COLO829 (cell line): ENCODE results near the gene CFAP77.

Experiments used
- DNase-seq: peaks from one replicate; pipeline ENCODE4 v3.0.0; 2012; ENCODE audit warnings: low spot score

CFAP77 gene

GRCh38 chr9:132408521-132408920 is 1.5 kb upstream of the CFAP77 start:
- DNase-seq = no peak

GRCh38 chr9:132410642-132411041 is 631 bp downstream of the CFAP77 start:
- DNase-seq = no peak

GRCh38 chr9:132411091-132411508 is 1.1 kb downstream of the CFAP77 start:
- DNase-seq = no peak

- DNase-seq = no peak
These were observed 2.1 kb downstream of the CFAP77 start for GRCh38 chr9:132412089-132412488.

GRCh38 chr9:132413926-132414325 is 3.9 kb downstream of the CFAP77 start:
- DNase-seq = no peak

- no peak for DNase-seq
These were observed 4.7 kb downstream of the CFAP77 start for GRCh38 chr9:132414731-132415130.

- no peak for DNase-seq
These were observed 5.2 kb downstream of the CFAP77 start for GRCh38 chr9:132415181-132415580.

GRCh38 chr9:132418726-132419363 is 8.8 kb downstream of the CFAP77 start:
- DNase-seq = no peak

- DNase-seq = no peak
These were observed 12.6 kb downstream of the CFAP77 start for GRCh38 chr9:132422574-132422973.

GRCh38 chr9:132423503-132423902 is 13.5 kb downstream of the CFAP77 start:
- DNase-seq = no peak

- no peak for DNase-seq
These were observed 15.1 kb downstream of the CFAP77 start for GRCh38 chr9:132424857-132425674.

GRCh38 chr9:132425675-132426062 is 15.7 kb downstream of the CFAP77 start:
- no peak for DNase-seq

GRCh38 chr9:132426639-132427414 is 16.8 kb downstream of the CFAP77 start:
- no peak for DNase-seq

GRCh38 chr9:132430998-132431397 is 21.0 kb downstream of the CFAP77 start:
- DNase-seq = no peak

GRCh38 chr9:132434881-132435280 is 24.9 kb downstream of the CFAP77 start:
- no peak for DNase-seq

- no peak for DNase-seq
These were observed 29.1 kb downstream of the CFAP77 start for GRCh38 chr9:132439153-132439552.

- no peak for DNase-seq
These were observed 30.7 kb downstream of the CFAP77 start for GRCh38 chr9:132440735-132441134.

- DNase-seq = no peak
These were observed 31.4 kb downstream of the CFAP77 start for GRCh38 chr9:132441404-132441803.

GRCh38 chr9:132443951-132444607 is 34.1 kb downstream of the CFAP77 start:
- no peak for DNase-seq

GRCh38 chr9:132446887-132447286 is 36.9 kb downstream of the CFAP77 start:
- DNase-seq = no peak

- no peak for DNase-seq
These were observed 37.3 kb downstream of the CFAP77 start for GRCh38 chr9:132447346-132447745.

GRCh38 chr9:132447902-132448301 is 37.9 kb downstream of the CFAP77 start:
- no peak for DNase-seq
